GM19193 (cell line): Measurements from ENCODE around the gene PHF8.

Experiments
- POLR2A ChIP-seq: IDR thresholded peaks from 4 replicates; pipeline ENCODE4 v1.6.1; 2011; ENCODE audit not compliant: insufficient read depth, insufficient read length; ENCODE audit errors: extremely low read depth

Gene PHF8

GRCh38 chrX:53930515-53931380 is 113.5 kb downstream of the PHF8 start:
- no peak for TF ChIP-seq POLR2A

DNA sequence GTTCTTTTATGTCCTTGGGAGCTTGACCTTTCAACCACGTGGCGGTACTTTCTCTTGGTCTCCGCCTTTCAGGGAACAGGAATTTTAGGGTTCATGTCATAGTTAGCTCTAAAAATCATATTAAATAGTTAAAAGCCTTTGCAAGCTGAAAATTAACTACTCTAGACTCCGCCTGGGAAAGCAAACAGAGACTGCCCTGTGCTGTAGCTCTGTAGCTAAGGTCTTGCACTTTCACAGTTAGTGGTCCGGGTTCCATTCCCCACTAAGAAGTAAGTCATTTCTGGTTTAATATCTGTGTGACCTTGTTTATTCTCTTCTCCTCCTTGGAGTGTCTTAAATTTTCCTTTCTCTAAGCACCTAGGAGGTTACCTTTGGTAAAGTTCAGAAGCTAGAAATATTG is 118.2 kb downstream of the PHF8 start:
- TF ChIP-seq POLR2A, result no peak

- no peak for TF ChIP-seq POLR2A
Measured at GRCh38 chrX:53918702-53919101, 125.6 kb downstream of the PHF8 start.

DNA sequence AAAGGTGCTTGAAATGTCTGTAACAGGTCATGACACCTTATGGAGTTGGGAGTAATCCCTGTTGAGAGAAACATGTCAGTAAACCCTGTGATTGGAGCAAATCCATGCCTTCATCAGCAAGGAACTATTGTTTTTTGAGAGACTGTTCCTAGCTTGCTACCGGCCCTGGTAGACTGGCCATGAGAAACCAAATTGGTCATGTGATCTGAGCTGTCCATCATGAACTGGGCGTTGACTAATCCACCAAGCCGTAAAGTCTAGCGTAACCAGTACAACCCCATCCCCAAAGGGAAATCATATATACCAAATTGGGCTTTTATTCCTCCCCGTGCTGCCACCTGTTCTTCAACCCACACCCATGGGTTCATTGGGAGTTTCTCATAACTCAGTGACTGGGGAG is 143.7 kb downstream of the PHF8 start:
- TF ChIP-seq POLR2A, result no peak

GRCh38 chrX:53895270-53895669 is 149.0 kb downstream of the PHF8 start:
- no peak for TF ChIP-seq POLR2A
